Smooth muscle cell (in vitro differentiated cells): ENCODE results near the gene PIAS1. TPM values are rescaled to one million over a fixed set of nuclear protein-coding genes. Genes with fewer than 3 reads are reported as not detected.
"Not testable (repeated sequence)": the region's sequence is repeated elsewhere in the genome, so short reads cannot be mapped to it uniquely, and the experiment has no call there.

ENCODE experiments used
- DNase-seq: peaks from one replicate; lab custom pipeline; 2025; ENCODE audit not compliant: unreplicated experiment; lab: John Stamatoyannopoulos, UW
- H2AFZ ChIP-seq: fragments of 200-600 bp; sonication (generic); 2 replicates; pipeline ENCODE4 v1.6.0; 2016; ENCODE audit warnings: antibody characterized with exemption, low read depth, mild to moderate bottlenecking
- H3F3A ChIP-seq: fragments of 200-600 bp; sonication (generic); 2 replicates; pipeline ENCODE4 v1.6.0; 2017; ENCODE audit warnings: antibody characterized with exemption, low read depth
- H3K27ac ChIP-seq: fragments of 200-600 bp; sonication (generic); 2 replicates; pipeline ENCODE4 v1.5.1; 2016; ENCODE audit warnings: low read depth, mild to moderate bottlenecking
- H3K27me3 ChIP-seq: fragments of 200-600 bp; sonication (generic); 2 replicates; pipeline ENCODE4 v1.6.1; 2016; ENCODE audit warnings: low read depth, mild to moderate bottlenecking
- H3K36me3 ChIP-seq: fragments of 200-600 bp; sonication (generic); 2 replicates; pipeline ENCODE4 v1.5.1; 2016; ENCODE audit warnings: low read depth
- H3K4me1 ChIP-seq: fragments of 200-600 bp; sonication (generic); 2 replicates; pipeline ENCODE4 v1.5.1; 2016; ENCODE audit warnings: low read depth
- H3K4me2 ChIP-seq: fragments of 200-600 bp; sonication (generic); 2 replicates; pipeline ENCODE4 v1.6.0; 2016; ENCODE audit warnings: mild to moderate bottlenecking
- H3K4me3 ChIP-seq: fragments of 200-600 bp; sonication (generic); 2 replicates; pipeline ENCODE4 v1.5.1; 2016; ENCODE audit warnings: mild to moderate bottlenecking
- H3K79me2 ChIP-seq: fragments of 200-600 bp; sonication (generic); 2 replicates; pipeline ENCODE4 v1.6.0; 2016; ENCODE audit warnings: low read depth, mild to moderate bottlenecking
- H3K9ac ChIP-seq: fragments of 200-600 bp; sonication (generic); 2 replicates; pipeline ENCODE4 v1.6.0; 2016; ENCODE audit warnings: low read depth
- H3K9me3 ChIP-seq: fragments of 200-600 bp; sonication (generic); replicated peaks from 2 replicates; pipeline ENCODE4 v1.5.1; 2016; ENCODE audit warnings: low read depth
- H4K20me1 ChIP-seq: fragments of 200-600 bp; sonication (generic); 2 replicates; pipeline ENCODE4 v1.6.0; 2016; ENCODE audit warnings: low read depth
- WGBS: methylation state at CpG from one replicate; pipeline ENCODE4 v1.1.7; 2016; ENCODE audit warnings: low lambda C conversion rate; 5-methylcytosine and 5-hydroxymethylcytosine counted together
- polyA plus RNA-seq: library from polyadenylated mRNA; unstranded; fragments of >200 nt; fragmentation: Nextera tagmentation; extraction: Ambion mirVana; gene quantifications from 2 replicates; pipeline ENCODE4 v1.2.1, GENCODE V29; 2016
- total RNA-seq: library from RNA; depleted of rRNA; stranded (reverse); fragments of >200 nt; gene quantifications from 2 replicates; pipeline ENCODE4 v1.2.3, GENCODE V29; 2014
- TF ChIP-seq, protein P1 (sequence below): fragments of 200-600 bp; sonication (generic); IDR thresholded peaks from 2 replicates; pipeline ENCODE4 v1.5.1; 2017; ENCODE audit warnings: borderline replicate concordance, mild to moderate bottlenecking, antibody characterized with exemption; ENCODE audit not compliant: insufficient read depth, poor library complexity, severe bottlenecking

PIAS1 gene
- total RNA-seq (56.1 and 66.5 TPM in 2 replicates), polyA plus RNA-seq (42.6 and 46.4 TPM in 2 replicates)

DNA sequence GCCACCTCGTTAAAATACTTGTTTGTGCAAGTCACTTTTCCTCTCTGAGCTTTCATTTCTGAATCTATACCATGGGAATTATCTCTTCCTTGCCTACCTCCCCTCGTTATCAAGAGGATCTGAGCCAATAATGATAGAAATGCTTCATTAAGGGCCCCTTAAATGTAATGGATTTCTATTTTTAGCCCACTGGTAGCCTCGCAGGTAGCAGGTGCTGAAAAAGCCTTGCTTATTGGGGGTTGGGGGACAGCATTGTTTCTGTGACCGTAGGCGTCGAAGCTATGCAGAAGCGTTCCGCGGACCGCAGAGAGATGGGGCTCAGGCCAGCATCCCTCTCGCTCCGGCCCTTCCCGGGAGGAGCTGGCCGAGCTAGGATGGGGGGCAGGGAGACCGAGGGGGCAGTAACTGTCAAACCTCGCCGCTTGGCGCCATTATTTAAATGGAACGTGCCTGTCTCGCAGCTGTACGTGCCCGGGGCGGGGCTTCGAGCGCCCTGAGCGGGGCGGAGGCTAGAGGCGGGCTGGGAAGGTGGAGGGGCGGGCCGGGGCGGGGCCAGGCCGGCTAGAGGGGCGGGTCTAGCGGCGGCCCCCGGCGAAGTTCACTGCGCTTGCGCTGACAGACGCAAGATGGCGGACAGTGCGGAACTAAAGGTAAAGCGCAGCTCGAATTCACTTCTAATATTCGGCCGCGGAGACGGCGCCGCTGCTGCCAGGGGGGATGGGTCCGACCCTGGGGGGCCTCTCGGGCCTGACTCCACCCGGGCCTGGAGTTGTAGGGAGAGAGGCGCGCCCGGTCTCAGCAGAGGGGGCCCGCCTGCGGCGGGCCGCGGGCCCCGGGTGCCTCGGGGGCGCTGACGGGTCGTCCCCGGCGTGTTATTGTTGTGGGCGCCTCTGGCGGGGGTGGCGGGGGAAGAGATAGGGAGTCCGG is at the start of gene PIAS1:
PIAS1 (plus strand) TSS at position 615 of the 927 bp plus-strand sequence; CDS start at position 627, 12 bp downstream.
- peak; percentile 81 for DNase-seq
- no peaks in the 10 kb centered on the region for H3K36me3 ChIP-seq
- TF ChIP-seq, protein P1, sequence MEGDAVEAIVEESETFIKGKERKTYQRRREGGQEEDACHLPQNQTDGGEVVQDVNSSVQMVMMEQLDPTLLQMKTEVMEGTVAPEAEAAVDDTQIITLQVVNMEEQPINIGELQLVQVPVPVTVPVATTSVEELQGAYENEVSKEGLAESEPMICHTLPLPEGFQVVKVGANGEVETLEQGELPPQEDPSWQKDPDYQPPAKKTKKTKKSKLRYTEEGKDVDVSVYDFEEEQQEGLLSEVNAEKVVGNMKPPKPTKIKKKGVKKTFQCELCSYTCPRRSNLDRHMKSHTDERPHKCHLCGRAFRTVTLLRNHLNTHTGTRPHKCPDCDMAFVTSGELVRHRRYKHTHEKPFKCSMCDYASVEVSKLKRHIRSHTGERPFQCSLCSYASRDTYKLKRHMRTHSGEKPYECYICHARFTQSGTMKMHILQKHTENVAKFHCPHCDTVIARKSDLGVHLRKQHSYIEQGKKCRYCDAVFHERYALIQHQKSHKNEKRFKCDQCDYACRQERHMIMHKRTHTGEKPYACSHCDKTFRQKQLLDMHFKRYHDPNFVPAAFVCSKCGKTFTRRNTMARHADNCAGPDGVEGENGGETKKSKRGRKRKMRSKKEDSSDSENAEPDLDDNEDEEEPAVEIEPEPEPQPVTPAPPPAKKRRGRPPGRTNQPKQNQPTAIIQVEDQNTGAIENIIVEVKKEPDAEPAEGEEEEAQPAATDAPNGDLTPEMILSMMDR: no peak
- peak within 1 kb of the TSS; percentile 93 for H3K9ac ChIP-seq
- H4K20me1 ChIP-seq: peaks cover 47% of the 10 kb centered on the region
- H3K4me2 ChIP-seq: peak within 1 kb of the TSS; percentile 89
- peaks cover 47% of the 10 kb centered on the region for H3K79me2 ChIP-seq
- H3K4me1 ChIP-seq: peaks cover 39% of the 10 kb centered on the region
- no peaks in the 10 kb centered on the region for H3K27me3 ChIP-seq
- peak within 1 kb of the TSS; percentile 98 for H2AFZ ChIP-seq
- peak within 1 kb of the TSS; percentile 100 for H3K4me3 ChIP-seq
- H3K9me3 ChIP-seq: no peaks in the 10 kb centered on the region
- H3F3A ChIP-seq: no peaks in the 10 kb centered on the region
- 2% methylated on average over 67 of the region's 72 CpGs for WGBS
- H3K27ac ChIP-seq: peak within 1 kb of the TSS; percentile 92

DNA sequence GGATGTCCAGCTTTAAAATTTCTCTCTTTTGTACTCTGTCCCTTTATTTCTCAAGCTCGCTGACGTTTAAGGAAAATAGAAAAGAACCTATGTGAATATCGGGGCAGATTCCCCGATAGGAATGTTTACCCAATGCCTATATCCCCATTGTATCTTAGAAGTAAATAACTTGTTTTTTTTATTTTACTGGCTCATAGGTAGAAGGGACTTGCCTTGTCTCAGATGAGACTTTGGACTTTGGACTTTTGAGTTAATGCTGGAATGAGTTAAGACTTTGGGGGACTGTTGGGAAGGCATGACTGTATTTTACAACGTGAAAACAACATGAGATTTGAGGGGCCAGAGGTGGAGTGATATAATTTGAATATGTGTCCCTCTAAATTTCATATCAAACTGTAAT is 46.5 kb upstream of the PIAS1 start:
- H3K4me3 ChIP-seq, H4K20me1 ChIP-seq, H3K79me2 ChIP-seq, H3K4me1 ChIP-seq, H3F3A ChIP-seq, H3K36me3 ChIP-seq, DNase-seq, H3K9me3 ChIP-seq, H3K27me3 ChIP-seq, H3K9ac ChIP-seq, H2AFZ ChIP-seq, H3K4me2 ChIP-seq, H3K27ac ChIP-seq: not testable (repeated sequence)
- WGBS: 89% methylated on average over 5 of the region's 5 CpGs

DNA sequence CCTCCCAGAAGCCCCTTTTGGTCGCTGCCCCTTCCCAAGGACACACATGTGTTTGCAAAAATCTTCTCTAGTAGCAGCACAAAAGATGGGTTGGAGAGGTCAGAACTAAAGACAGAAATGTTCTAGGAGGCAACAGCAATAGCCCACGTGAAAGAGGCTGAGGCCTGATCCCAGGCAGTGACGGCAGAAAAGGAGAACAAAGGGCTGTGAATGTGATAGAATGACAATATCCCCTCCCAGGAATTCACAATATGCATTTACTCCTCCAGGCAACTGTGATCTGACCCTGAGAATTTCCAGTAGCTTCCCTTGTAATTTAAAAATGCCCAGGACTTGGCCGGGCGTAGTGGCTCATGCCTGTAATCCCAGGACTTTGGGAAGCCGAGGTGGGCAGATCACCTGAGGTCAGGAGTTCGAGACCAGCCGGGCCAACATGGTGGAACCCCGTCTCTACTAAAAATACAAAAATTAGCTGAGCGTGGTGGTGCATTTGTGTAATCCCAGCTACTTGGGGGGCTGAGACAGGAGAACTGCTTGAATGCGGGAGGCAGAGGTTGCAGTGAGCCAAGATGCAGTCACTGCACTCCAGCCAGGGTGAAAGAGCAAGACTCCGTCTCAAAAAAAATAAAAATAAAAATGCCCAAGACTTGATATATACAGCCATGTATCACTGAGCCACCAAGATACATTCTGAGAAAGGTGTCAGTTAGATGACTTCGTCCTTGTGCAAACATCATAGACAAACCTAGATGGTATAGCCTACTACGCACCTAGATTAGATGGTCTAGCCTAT is 43.6 kb upstream of the PIAS1 start:
- Histone ChIP-seq H3K27me3 (no peaks in the 10 kb centered on the region), H3F3A (no peaks in the 10 kb centered on the region), H3K4me2 (no peak overlapping the region), H4K20me1 (no peaks in the 10 kb centered on the region), H3K4me3 (no peak overlapping the region), H3K4me1 (no peaks in the 10 kb centered on the region), H3K9me3 (no peaks in the 10 kb centered on the region), H2AFZ (no peak overlapping the region), H3K27ac (no peak overlapping the region), H3K79me2 (no peaks in the 10 kb centered on the region), H3K9ac (no peak overlapping the region), H3K36me3 (no peaks in the 10 kb centered on the region)
- DNase-seq: no peak
- 85% methylated on average over 14 of the region's 14 CpGs for WGBS
- TF ChIP-seq, protein P1: no peak

DNA sequence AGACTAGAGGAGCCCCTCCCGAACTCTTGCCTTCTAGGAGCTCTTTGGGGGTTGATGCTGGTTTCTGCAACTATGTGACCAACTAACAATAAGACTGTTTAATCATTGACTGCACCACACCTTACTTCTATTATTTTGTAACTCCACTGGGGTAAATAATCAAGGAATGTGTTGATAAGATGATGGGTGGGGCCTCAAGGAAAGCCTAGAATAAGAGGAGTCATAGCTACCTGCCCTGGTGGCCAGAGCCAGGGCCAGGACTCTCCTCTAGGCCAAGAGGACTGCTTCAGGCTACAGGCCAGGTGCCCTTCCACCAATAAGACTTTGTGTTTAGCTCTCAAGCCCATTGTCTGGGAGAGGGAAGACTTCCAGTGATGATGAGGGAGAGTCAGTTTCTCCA is 41.2 kb upstream of the PIAS1 start:
- H2AFZ ChIP-seq: no peak overlapping the region
- no peaks in the 10 kb centered on the region for H3K27me3 ChIP-seq
- no peak overlapping the region for H3K4me2 ChIP-seq
- no peaks in the 10 kb centered on the region for H3F3A ChIP-seq
- no peaks in the 10 kb centered on the region for H3K36me3 ChIP-seq
- H3K79me2 ChIP-seq: no peaks in the 10 kb centered on the region
- H3K27ac ChIP-seq: no peak overlapping the region
- DNase-seq: no peak
- no peaks in the 10 kb centered on the region for H3K9me3 ChIP-seq
- WGBS: 89% methylated on average over 1 of the region's 1 CpG
- TF ChIP-seq, protein P1: no peak
- no peaks in the 10 kb centered on the region for H3K4me1 ChIP-seq
- no peak overlapping the region for H3K4me3 ChIP-seq
- H3K9ac ChIP-seq: no peak overlapping the region
- H4K20me1 ChIP-seq: no peaks in the 10 kb centered on the region
